DOHH2 (cell line): ENCODE measurements around the gene RB1.

Experiments used
- EZH2phosphoT487 ChIP-seq: fragments of 200-600 bp; sonication (generic); IDR thresholded peaks from 2 replicates; pipeline ENCODE4 v1.6.1; 2017; ENCODE audit warnings: borderline replicate concordance, mild to moderate bottlenecking, antibody characterized with exemption, low read length, moderate library complexity, mixed read lengths
- TF ChIP-seq, protein P1 (sequence below): fragments of 200-600 bp; sonication (generic); IDR thresholded peaks from one replicate; pipeline ENCODE4 v1.5.1; 2014; ENCODE audit warnings: antibody characterized with exemption, mild to moderate bottlenecking, low read depth, low read length; ENCODE audit not compliant: poor library complexity, severe bottlenecking

DNA sequence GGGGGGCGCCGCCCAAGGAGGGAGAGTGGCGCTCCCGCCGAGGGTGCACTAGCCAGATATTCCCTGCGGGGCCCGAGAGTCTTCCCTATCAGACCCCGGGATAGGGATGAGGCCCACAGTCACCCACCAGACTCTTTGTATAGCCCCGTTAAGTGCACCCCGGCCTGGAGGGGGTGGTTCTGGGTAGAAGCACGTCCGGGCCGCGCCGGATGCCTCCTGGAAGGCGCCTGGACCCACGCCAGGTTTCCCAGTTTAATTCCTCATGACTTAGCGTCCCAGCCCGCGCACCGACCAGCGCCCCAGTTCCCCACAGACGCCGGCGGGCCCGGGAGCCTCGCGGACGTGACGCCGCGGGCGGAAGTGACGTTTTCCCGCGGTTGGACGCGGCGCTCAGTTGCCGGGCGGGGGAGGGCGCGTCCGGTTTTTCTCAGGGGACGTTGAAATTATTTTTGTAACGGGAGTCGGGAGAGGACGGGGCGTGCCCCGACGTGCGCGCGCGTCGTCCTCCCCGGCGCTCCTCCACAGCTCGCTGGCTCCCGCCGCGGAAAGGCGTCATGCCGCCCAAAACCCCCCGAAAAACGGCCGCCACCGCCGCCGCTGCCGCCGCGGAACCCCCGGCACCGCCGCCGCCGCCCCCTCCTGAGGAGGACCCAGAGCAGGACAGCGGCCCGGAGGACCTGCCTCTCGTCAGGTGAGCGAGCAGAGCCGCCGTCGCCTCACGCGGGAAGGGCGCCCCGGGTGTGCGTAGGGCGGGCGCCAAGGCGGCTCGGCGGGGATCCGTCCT lies at the start of gene RB1:
- TF ChIP-seq, protein P1, sequence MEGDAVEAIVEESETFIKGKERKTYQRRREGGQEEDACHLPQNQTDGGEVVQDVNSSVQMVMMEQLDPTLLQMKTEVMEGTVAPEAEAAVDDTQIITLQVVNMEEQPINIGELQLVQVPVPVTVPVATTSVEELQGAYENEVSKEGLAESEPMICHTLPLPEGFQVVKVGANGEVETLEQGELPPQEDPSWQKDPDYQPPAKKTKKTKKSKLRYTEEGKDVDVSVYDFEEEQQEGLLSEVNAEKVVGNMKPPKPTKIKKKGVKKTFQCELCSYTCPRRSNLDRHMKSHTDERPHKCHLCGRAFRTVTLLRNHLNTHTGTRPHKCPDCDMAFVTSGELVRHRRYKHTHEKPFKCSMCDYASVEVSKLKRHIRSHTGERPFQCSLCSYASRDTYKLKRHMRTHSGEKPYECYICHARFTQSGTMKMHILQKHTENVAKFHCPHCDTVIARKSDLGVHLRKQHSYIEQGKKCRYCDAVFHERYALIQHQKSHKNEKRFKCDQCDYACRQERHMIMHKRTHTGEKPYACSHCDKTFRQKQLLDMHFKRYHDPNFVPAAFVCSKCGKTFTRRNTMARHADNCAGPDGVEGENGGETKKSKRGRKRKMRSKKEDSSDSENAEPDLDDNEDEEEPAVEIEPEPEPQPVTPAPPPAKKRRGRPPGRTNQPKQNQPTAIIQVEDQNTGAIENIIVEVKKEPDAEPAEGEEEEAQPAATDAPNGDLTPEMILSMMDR: no peak
- no peak for TF ChIP-seq EZH2phosphoT487
